Endodermal cell (in vitro differentiated cells): ENCODE results near the gene PIK3C2B. TPM values are rescaled to one million over a fixed set of nuclear protein-coding genes. Genes with fewer than 3 reads are reported as not detected.
A peak's percentile ranks its signal among the peaks of the same experiment; 100 is the strongest.

Source experiments
- DNase-seq: peaks from one replicate; pipeline ENCODE4 v3.0.0-alpha.2; 2017
- H3K27ac ChIP-seq: 2 replicates; pipeline ENCODE4 v1.5.1; 2013; ENCODE audit warnings: mild to moderate bottlenecking, low read depth, low read length, moderate library complexity
- H3K27me3 ChIP-seq: 2 replicates; pipeline ENCODE4 v1.6.1; 2013; ENCODE audit warnings: mild to moderate bottlenecking, low read length, moderate library complexity; ENCODE audit not compliant: insufficient read depth, control insufficient read depth, poor library complexity, severe bottlenecking
- H3K36me3 ChIP-seq: 2 replicates; pipeline ENCODE4 v1.7.0; 2013; ENCODE audit warnings: mild to moderate bottlenecking, low read length, moderate library complexity; ENCODE audit not compliant: control insufficient read depth, insufficient read depth
- H3K4me1 ChIP-seq: one replicate; pipeline ENCODE4 v1.7.0; 2013; ENCODE audit warnings: low read length; ENCODE audit not compliant: control insufficient read depth, insufficient read depth
- H3K4me3 ChIP-seq: 2 replicates; pipeline ENCODE4 v1.5.1; 2013; ENCODE audit warnings: mild to moderate bottlenecking, low read length, moderate library complexity
- H3K9ac ChIP-seq: 2 replicates; pipeline ENCODE4 v1.6.1; 2013; ENCODE audit warnings: mild to moderate bottlenecking, low read length, moderate library complexity; ENCODE audit not compliant: poor library complexity, severe bottlenecking; ENCODE audit errors: extremely low read depth
- H3K9me3 ChIP-seq: 2 replicates; pipeline ENCODE4 v1.6.1; 2013; ENCODE audit warnings: mild to moderate bottlenecking, low read length, moderate library complexity; ENCODE audit not compliant: control insufficient read depth
- H3K27ac Mint-ChIP-seq: 2 replicates; pipeline ENCODE4 v1.8.0; 2020; ENCODE audit warnings: mixed read lengths
- H3K27me3 Mint-ChIP-seq: 2 replicates; pipeline ENCODE4 v1.8.0; 2021; ENCODE audit warnings: mild to moderate bottlenecking, mixed read lengths; ENCODE audit not compliant: insufficient read depth
- H3K36me3 Mint-ChIP-seq: 2 replicates; pipeline ENCODE4 v1.8.0; 2020; ENCODE audit warnings: low read depth, mixed read lengths
- H3K4me1 Mint-ChIP-seq: 2 replicates; pipeline ENCODE4 v1.8.0; 2020; ENCODE audit warnings: mixed read lengths
- H3K4me3 Mint-ChIP-seq: 2 replicates; pipeline ENCODE4 v1.8.0; 2020; ENCODE audit warnings: mild to moderate bottlenecking, moderate library complexity, mixed read lengths
- H3K9me3 Mint-ChIP-seq: 2 replicates; pipeline ENCODE4 v1.8.0; 2020; ENCODE audit warnings: mild to moderate bottlenecking, mixed read lengths
- CTCF ChIP-seq: fragments of 200-600 bp; sonication (generic); conservative IDR thresholded peaks from 2 replicates; pipeline ENCODE4 v1.5.0; 2021; ENCODE audit warnings: antibody characterized with exemption, mild to moderate bottlenecking
- WGBS, 2 experiments: methylation state at CpG; one replicate each; pipeline versions ENCODE4 v1.1.5 to v1.1.7; 2013; ENCODE audit warnings: missing lambda C conversion rate in 2 of 2, mixed read lengths in 1 of 2; ENCODE audit not compliant: insufficient coverage in 1 of 2, insufficient read length in 1 of 2; 5-methylcytosine and 5-hydroxymethylcytosine counted together
- total RNA-seq, 2 donors: library from RNA; stranded (reverse); fragmentation: NEBNext Ultra II Directional in 1 of 2; extraction: Animal tissue kit (Norgen Biotek cat#: 25700) in 1 of 2; gene quantifications; 2 replicates in 1 of 2; 3 replicates in 1 of 2; pipeline ENCODE4 v1.2.1, GENCODE V29; 2021

The PIK3C2B gene
- total RNA-seq, 2 donors from 2014 or later, result 21.3 to 23.9 TPM

GRCh38 chr1:204478172-204478899, 16.3 kb downstream of the PIK3C2B start:
- Histone ChIP-seq H3K9ac (no peak overlapping the region), H3K36me3 (no peaks in the 10 kb centered on the region), H3K9me3 (no peaks in the 10 kb centered on the region), H3K27me3 (no peaks in the 10 kb centered on the region), H3K27ac (no peak overlapping the region), H3K4me3 (no peak overlapping the region), H3K4me1 (peaks cover 5% of the 10 kb centered on the region)
- peaks cover 36% of the 10 kb centered on the region for H3K4me1 Mint-ChIP-seq
- H3K9me3 Mint-ChIP-seq, result no peaks in the 10 kb centered on the region
- no peak overlapping the region for H3K4me3 Mint-ChIP-seq
- no peak overlapping the region for H3K27ac Mint-ChIP-seq
- 76 to 86% methylated on average over 4 to 7 of the region's 7 CpGs for WGBS, 2 experiments
- no peaks in the 10 kb centered on the region for H3K36me3 Mint-ChIP-seq
- peak; percentile 31 for TF ChIP-seq CTCF
- no peak for DNase-seq
- H3K27me3 Mint-ChIP-seq, result peaks cover 2% of the 10 kb centered on the region

GRCh38 chr1:204477036-204477740, 17.4 kb downstream of the PIK3C2B start:
- Histone ChIP-seq H3K4me3 (no peak overlapping the region), H3K4me1 (peaks cover 5% of the 10 kb centered on the region), H3K27ac (no peak overlapping the region), H3K9ac (no peak overlapping the region), H3K9me3 (no peaks in the 10 kb centered on the region), H3K36me3 (no peaks in the 10 kb centered on the region), H3K27me3 (no peaks in the 10 kb centered on the region)
- WGBS, 2 experiments, result 92 to 95% methylated on average over 4 to 5 of the region's 5 CpGs
- H3K27ac Mint-ChIP-seq, result no peak overlapping the region
- TF ChIP-seq CTCF, result no peak
- no peak overlapping the region for H3K4me3 Mint-ChIP-seq
- no peak for DNase-seq
- no peaks in the 10 kb centered on the region for H3K9me3 Mint-ChIP-seq
- peaks cover 39% of the 10 kb centered on the region for H3K4me1 Mint-ChIP-seq
- peaks cover 4% of the 10 kb centered on the region for H3K27me3 Mint-ChIP-seq
- peaks cover 3% of the 10 kb centered on the region for H3K36me3 Mint-ChIP-seq

DNA sequence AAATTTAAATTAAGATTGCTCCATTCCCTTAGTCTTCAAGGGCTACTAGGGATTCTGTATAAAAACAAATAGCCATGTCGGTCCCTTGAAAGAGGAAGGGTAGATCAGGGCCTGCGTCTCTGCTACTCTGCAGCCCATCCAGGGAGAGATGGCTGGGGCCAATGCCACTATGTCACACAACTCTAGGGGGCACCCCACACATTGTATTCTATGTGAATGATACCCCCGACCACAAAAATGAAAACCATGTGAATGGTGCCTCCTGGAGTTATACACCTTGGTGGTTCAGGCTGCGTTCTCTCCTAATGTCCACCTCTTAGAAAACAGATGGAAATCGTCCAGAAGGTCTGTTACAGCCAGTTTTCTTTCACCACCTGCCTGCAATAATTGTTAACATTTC, 18.0 kb downstream of the PIK3C2B start:
- Histone ChIP-seq H3K9me3 (no peaks in the 10 kb centered on the region), H3K27ac (no peak overlapping the region), H3K4me3 (no peak overlapping the region), H3K36me3 (no peaks in the 10 kb centered on the region), H3K4me1 (peaks cover under 1% of the 10 kb centered on the region), H3K27me3 (no peaks in the 10 kb centered on the region), H3K9ac (no peak overlapping the region)
- peaks cover 3% of the 10 kb centered on the region for H3K36me3 Mint-ChIP-seq
- no peaks in the 10 kb centered on the region for H3K9me3 Mint-ChIP-seq
- TF ChIP-seq CTCF, result peak; percentile 53
- no peak overlapping the region for H3K4me3 Mint-ChIP-seq
- no peak overlapping the region for H3K27ac Mint-ChIP-seq
- H3K27me3 Mint-ChIP-seq, result peaks cover 4% of the 10 kb centered on the region
- 76 to 85% methylated on average over 3 to 5 of the region's 5 CpGs for WGBS, 2 experiments
- peaks cover 34% of the 10 kb centered on the region for H3K4me1 Mint-ChIP-seq
- DNase-seq, result no peak
